Stimulated activated CD4-positive, alpha-beta T cell treated with anti-CD3 and anti-CD28 coated beads, Interleukin-1b, Interleukin-23, amount 100 ng/mL, for 1 hour (primary cell): ENCODE data around the gene ZNF469.

ENCODE experiments used
- DNase-seq, 2 donors: peaks; one replicate each; pipeline ENCODE4 v3.0.0-alpha.2; 2020; ENCODE audit warnings: low read depth in 2 of 2

Gene ZNF469

DNA sequence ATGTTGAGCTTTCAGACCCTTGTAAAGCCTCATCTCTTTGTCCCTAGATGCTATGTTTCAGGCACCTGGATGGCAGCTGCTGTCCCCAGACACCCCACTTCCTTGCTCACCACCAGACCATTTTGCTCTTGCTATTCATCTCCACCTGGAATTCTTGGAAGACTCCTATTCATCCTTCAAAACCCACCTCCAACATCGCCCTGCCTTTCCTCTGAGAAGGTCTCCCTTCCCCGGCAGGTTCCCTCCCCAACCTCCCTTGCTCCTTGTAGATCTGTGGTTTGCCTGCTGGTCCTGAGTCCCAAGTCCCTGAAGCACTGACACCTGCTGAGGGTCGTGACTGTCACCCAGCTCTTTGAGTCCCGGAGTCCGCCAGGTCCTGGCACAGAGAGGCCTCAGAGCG, 9.9 kb downstream of the ZNF469 start:
- DNase-seq, result no peak

DNA sequence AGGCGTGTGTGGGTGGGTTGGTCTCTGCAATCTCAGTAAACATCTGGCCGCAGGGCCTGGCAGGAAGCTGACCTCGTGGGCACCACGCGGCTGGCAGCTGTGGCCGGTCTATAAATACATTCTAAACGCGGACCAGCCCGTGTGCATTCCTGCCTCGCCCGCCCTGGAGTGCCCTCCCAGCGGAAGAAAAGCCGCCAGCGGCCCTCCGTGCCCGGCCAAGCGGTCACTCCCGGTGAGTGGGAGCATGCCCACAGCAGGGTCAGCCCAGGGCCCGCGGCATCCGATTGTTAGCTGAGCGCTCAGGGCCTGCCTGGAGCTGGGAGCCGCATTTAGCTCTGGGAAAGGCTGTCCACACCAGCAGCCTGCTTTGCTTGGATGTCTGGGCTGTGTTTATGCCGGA, 10.3 kb downstream of the ZNF469 start:
- no peak for DNase-seq

DNA sequence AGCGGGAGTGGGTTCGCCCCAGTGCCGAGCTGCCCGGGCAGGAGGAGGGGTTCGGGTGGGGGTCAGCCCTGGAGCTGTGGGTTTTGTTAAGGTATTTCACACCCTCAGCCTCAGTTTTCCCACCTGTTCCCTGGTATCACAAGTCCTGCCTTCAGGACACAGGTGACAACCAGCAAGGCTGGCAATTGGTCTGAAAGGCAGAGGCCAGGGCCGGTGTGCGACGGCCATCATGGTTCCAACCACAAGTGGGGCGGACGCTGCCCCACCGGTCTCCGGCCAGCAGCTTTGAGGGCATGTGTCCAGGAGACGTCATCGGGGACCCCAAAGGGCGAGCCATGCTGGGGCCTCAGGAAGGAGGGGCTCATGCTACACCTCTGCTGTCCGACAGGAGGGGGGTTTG, 10.8 kb downstream of the ZNF469 start:
- no peak for DNase-seq

DNA sequence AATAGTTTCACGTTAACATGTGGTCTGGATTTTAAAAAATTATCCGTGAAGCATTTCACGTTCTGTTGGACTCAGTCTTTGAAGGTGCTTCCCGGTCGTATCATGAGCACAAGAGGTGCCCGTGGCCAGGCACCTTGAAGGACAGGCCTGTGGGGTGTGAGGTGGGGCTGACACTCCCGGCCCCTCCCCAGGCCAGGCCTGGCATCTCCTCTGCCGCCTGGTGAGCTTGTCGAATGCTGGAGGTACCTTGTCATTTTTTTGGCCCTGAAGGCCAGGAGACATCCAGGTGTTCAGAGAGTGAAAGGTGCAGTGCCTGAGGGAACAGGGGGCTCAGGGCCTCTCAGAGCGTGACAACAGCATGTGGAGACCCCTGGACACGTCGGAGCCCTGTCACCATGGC, 11.7 kb downstream of the ZNF469 start:
- no peak for DNase-seq

DNA sequence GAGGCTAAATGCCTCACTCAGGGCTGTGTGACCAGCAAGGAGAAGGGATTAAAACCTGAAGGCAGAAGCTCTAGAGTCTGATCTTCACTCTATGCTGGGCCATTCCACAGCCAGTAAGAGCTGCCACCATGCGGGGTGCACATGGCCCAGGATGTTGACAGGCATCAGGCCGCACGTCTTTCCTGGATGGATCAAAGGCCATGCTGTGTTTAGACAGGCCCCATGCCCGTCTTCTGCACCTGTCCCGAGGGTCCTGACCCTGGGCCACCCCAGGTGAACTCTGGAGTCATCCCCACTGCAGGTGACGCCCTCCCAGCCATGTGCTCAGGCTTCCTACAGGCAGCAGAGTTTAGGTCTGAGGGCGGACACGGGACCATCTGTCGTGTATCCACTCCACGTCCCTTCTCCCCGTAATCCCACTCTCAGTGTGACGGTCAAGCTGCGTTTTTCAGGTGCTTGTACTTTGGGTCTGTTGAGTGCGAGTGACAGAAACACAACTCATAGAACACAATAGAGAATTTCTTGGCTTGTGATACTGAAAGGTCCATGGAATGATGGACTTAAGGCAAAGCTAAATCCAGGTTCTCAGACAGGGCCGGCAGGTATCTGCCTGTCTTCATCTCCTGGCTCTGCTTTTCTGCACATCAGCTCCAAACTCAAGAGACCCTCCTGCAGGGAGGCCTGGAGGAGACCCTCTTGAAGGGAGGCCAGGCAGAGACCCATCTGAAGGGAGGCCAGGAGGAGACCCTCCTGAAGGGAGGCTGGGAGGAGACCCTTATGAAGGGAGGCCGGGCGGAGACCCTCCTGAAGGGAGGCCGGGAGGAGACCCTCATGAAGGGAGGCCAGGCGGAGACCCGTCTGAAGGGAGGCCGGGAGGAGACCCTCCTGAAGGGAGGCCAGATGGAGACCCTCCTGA, 13.2 kb downstream of the ZNF469 start:
- DNase-seq, result no peak

DNA sequence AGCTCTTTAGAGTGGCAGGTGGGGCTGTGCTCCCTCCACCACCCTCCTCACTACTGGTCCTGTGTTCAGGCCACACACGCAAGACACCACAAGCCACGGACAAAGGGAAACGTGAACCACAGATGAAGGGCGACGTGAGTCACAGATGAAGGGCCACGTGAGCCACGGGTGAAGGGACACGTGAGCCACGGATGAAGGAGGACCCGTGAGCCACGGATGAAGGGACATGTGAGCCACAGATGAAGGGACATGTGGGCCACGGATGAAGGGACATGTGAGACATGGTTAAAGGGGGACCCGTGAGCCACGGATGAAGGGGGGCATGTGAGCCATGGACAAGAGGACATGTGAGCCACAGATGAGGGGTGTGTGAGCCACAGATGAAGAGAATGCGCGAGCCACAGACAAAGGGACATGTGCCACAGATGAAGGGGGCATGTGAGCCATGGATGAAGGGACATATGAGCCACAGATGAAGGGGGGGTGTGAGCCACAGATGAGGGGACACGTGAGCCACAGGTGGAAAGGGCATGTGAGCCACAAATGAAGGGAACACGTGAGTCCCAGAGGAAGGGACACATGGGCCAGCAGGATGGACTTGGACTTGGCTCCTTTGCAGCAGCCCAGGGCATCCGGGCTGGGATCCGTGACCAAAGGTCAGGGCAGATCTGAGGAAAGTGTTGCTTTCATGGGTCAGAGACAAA, 15.6 kb downstream of the ZNF469 start:
- DNase-seq, result no peak

DNA sequence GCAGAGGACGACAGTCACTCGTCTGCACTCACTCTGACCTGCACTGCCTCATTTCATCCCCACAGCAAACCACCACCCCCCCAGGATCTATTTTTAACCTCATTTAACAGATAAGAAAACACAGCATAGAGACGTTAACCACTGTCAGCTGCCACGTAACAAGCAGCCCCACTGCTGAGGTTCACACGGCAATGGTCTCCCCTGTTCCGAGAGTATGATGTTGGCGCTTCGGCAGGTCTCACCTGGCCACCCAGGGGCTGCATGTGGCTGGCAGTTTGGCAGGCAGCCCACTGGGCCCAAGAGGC, 16.1 kb downstream of the ZNF469 start:
- no peak for DNase-seq

DNA sequence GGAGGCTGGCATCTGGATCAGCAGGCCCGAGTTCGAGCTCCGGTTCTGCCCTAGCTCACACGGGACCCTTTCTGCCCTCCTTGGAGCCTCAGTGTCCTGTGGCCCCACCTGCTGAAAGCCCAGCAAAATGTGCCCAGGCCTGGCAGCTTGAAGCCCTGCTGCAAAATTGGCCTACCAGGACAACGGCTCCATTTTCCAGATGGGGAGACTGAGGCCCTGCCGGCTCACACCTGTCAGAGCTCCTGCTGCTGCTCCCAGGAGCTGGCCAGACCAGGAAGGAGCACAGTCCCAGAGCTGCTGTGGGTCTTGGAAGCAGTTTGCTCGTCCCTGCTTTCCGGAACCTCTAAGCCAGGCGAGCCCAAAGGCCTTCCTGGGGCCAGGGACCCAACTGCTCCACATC, 17.4 kb downstream of the ZNF469 start:
- no peak for DNase-seq

DNA sequence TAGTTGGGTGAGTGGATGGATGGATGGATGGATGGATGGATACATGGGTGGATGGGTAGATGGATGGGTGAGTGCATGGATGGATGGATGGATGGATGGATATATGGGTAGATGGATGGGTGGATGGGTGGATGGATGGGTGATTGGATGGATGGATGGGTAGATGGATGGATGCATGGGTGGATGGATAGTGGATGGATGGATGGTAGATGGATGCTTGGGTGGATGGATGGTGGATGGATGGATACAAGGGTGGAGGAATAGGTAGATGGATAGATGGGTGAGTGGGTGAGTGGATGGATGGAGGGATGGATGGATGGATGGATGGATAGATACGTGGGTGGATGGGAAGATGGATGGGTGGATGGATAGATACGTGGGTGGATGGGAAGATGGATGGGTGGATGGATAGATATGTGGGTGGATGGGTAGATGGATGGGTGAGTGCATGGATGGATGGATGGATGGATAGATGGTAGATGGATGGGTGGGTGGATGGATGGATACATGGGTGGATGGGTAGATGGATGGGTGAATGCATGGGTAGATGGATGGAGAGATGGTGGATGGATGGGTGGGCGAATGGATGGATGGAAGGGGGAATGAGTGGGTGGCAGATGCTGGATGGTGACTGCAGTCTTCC, 19.0 kb downstream of the ZNF469 start:
- DNase-seq, result no peak

DNA sequence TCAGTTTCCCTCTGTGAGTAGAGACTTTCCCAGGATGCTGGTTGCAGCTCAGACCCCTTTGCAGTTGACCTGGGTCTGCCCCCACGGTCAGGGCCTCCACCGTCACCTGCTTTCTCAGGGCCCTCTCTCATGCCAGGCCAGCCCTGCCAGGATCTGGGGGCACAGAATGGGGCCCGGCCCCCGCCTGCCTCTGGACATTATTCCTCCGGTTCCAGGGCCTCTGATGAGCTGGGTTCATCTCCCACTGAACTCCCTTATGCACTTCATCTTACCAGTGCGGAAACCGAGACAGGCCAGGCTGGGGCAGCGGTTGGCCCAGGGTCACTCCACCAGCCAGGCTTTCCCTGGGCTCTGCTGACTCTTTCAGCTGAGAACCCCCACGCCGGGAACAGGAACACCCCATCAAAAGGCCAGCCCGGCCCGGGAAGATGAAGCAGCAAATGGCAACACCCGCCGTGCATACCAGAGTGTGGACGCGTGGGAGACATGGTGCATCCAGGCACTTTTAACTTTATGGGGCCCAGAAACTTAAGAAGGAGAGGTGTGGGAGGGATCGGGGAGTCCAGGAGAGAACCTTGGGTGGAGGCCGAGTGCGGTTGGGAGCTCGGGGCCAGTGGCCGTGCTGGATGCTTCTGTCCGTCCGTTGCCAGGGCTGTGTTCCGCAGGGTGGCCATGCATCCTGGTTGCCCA, 19.9 kb downstream of the ZNF469 start:
- DNase-seq, result no peak

DNA sequence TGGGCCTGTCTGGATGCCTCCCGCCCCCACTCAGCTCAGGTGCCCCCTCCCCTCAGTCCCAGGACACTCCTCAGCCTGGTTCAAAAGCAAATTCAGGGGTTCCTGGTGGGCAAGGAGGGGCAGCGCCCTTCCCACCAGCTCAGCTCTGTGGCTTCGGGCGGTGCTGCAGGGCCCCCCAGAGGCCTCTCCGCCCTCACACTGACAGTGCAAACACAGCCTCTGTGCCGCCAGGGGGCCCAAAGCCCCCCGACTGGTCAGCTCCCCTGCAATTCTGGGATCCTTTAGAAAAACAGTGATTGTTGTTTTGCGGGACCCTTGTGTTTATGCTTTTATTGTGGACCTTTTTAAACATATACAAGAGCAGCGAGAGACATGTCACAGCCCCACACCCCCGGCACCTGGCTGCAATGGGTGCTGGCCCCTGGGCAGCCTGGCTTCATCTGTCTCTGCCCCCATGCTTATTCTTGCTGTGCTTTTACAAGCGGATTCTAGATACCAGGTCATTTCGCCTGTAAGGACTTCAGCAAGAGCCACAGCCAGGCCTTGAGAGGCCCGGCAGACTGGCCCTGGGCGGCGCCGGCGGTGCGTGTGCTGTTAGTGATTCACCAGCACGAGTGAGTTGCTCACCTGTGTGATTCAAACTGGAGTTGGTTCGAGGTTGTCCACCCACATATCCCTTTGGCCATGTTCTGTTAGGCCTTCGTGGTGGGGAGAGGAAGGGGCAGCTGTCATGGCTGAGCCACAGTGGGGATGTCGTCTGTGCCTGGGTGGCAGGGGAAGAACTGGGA, 21.2 kb downstream of the ZNF469 start:
- DNase-seq, result no peak

DNA sequence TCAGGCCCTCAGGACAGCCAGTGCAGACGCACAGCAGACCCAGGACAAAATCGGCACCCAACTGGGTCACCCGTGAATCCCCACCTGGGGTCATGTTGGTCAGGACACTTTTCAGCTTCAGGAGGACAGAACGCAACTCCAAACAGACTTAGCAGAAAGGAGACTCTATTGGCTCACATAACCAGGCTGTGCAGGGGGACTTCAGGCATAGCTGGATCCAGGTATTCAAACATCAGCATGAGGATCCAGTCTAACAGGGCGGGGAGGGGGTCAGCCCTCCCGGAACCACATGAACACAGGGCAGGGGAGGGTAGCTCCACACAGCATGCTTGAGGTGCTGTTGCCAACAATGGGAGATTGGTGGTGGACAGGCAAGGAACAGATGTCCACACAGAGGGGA, 22.0 kb downstream of the ZNF469 start:
- DNase-seq, result no peak

DNA sequence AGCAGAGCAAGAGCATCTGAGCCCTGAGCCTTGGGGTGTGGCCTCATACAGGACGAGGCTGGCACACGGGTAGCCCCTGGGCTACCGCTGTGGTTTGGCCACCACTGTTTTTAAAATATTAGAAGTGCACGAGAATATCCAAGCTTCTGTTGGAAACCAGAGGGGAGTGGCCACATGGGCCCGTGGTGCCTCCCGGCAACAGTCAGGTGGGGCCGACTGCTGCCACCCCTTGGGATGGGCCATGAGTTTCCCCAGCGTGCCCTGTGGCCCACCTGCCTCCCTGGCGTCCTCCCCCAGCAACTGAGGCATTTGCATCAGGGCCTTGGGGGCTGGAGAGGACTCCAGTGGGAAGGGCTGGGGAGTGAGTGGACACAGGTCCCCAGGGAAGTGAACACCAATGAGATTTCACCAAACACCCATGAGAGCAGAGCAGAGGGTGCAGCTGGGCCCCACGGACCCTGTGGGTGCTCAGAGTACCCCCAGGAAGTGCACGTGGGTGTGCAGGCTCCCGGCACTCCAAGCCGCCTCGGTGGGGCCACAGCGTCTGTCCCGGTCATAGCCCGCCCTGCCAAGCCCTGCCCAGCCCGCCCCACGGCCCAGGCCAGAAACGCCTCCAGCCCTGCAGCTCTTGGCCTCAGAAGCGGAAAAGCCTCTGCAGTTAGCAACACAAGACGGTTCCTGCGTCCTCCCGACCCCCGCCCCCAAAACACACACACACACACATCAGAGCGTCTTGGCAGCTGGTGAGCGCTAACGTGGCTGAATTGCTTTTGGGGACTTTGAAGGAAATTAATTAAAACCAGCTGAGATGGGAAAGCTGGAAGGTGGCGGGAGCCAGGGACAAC, 22.7 kb downstream of the ZNF469 start:
- DNase-seq, result no peak

DNA sequence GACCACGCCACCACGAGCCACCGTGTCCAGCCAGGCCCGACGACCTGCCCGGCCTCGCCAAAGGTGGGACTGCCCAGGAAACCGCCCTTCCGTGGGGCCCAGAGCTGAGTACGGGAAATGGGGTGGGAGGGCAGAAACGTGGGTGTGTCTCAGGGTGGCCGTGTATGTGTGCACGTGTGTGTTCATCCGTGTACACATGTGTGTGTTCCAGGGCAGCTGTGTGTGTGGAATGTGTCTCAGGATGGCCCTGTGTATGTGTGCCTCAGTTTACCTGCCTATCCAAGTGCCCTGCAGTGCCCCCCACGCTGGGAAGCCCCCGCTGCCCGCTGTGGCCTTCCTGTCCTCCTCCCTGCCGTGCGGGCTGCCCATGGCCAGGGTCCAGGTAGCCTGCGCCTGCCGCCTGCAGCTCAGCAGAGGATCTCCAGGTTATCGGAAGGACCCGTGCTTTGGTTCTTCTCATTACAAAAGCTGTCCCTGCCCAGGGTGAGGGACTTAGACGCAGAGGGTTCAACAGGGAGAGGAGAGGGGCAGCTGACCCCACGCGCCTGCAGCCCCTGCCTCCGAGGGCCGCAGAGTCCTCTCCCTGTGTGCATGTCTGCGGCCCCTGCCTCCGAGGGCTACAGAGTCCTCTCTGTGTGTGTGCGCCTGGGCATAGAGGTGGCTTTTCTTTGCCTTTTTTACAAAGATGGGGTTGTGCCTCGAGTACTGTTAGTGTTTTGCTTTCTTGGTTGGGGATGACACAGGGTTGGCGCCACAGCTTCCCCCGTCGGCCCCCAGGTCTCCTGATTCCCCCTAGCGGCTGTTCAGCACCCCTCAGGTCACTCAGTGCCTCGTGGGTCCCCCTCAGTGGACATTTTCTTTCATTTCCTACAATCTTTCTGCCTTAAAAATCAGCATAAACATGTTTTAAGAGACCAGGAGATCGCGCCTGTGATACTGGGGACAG, 23.6 kb downstream of the ZNF469 start:
- no peak for DNase-seq

DNA sequence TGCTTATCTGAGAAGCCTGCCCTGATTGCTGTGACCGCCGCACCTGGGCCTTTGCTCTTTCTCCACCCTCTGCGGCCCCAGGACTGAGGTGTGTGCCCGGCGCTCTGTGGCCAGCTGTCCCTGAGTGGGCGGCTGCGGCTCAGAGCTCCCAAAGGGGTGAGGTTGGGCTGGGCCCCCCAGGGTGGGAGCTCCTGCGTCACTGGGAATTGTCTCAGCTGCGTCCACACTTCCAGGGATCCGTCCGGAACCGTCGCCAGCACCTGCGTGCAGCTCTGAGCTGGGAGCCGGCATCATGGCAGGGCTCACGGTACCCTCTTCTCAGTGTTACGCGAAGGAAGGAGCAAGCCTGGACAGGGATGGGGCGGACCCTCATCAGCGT, 24.3 kb downstream of the ZNF469 start:
- DNase-seq, result no peak

DNA sequence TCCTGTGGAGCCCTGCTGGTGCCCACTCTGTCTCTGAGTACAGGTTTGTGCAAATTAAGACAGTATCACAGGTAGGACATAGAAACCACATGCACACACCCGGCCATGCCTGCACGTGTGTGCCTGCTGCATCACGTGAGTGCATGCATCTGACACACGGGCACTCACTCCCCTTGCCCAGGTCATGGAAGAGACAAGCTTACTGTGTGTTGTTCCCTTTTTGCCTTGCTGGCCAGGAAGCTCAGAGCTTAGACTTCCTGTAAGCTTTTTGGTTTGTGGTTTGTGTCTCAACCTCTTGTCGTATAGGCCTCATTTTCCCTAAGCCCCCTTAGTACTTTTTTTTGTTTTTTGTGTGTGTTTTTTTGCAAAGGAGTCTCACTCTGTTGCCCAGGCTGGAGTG, 25.0 kb downstream of the ZNF469 start:
- no peak for DNase-seq

DNA sequence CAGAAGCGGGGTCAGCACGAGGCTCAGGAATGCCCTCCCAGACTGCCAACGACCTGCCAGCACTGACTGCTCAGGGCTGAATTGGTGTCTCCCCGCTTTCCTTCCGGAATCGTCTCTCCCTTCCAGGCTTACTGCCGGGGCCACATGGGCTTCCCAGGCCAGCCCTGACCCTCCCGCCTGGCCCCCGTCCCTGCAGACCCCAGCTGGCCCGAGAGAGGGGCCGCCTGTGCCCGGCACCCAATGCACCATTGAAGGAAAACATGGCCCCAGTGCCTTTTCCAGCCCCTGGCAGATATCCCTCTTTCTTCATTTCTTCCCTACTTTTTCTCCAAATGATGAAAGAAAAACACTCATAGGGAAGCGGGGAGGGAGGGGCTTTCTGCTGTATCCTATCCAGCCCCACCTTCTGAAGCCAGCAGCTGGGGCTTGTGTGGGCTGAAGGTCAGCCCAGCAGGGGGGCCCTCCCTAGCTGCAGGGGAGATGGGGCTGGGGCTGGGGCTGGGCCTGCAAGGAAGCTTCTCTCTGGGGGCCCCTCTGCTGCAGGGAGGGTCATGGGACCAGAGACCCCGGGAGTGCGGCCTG, 25.9 kb downstream of the ZNF469 start:
- no peak for DNase-seq

DNA sequence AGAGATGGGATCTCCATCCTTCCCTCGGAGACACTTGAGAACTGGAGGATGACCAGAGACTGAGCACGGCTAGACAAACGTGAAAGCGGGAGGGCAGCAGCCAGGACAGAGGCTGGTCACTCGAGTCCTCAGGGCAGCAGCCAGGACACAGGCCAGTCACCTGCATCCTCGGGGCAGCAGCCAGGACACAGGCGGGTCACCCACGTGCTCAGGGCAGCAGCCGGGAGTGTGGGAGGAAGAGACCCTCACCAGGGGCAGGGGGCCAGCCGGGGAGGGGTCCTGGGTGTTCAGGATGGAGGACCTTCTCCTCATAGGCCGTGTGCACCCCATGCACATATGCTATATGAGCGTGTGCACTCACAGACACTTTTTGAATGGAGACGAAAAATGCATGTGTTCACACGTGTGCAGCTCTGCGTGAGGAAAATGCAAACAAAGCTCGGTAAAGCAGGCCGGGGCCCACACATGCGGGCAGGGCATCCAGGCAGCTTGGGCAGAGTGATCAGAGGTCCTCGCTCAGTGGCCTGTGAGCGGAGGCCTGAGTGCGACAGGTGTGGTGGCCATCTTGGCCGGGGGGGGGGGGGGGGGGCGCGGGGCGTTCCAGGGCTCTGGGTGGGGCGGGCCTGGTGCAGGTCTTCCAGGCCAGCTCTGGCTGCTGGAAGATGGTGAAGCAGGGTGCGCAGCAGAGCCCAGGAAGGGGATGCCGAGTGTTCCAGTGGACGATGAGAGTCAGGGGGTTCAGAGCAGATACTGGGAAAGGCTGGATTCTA, 26.7 kb downstream of the ZNF469 start:
- no peak for DNase-seq
